SK-N-SH (cell line): ENCODE results near the gene PRDM10. TPM values are rescaled to one million over a fixed set of nuclear protein-coding genes. Genes with fewer than 3 reads are reported as not detected.

Source experiments
- CTCF ChIA-PET: fragments of 300-600, 350-600 bp; formaldehyde crosslinking; extraction: SDS; loops from one replicate; lab custom pipeline; 2021; lab: Yijun Ruan, JAX
- POLR2A ChIA-PET: fragments of 350-600 bp; sonication (Branson Sonifier 250); formaldehyde crosslinking; extraction: SDS; loops from one replicate; lab custom pipeline; 2020; ENCODE audit warnings: antibody characterized with exemption, inconsistent platforms; lab: Yijun Ruan, JAX
- DNase-seq: peaks from one replicate; pipeline ENCODE4 v3.0.0; 2012
- H2AFZ ChIP-seq: fragments of 200-600 bp; sonication (generic); 2 replicates; pipeline ENCODE4 v1.8.1; 2016; ENCODE audit warnings: antibody characterized with exemption, mild to moderate bottlenecking, low read depth
- H3F3A ChIP-seq: fragments of 200-600 bp; sonication (generic); replicated peaks from 2 replicates; pipeline ENCODE3; 2016; ENCODE audit warnings: antibody characterized with exemption, mild to moderate bottlenecking; ENCODE audit not compliant: insufficient read depth
- H3K27ac ChIP-seq, 2 experiments: fragments of 200-500 bp in 1 of 2; fragments of 200-600 bp in 1 of 2; sonication (Bioruptor generic) in 1 of 2; sonication (generic), shearing (Covaris generic) in 1 of 2; 2 replicates each; pipeline versions ENCODE4 v1.5.1 to v1.6.1; 2014 to 2016; ENCODE audit warnings: low read depth in 2 of 2, inconsistent platforms in 1 of 2, low read length in 1 of 2, mild to moderate bottlenecking in 1 of 2, mixed read lengths in 1 of 2
- H3K27me3 ChIP-seq: fragments of 200-600 bp; sonication (generic), shearing (Covaris generic); 2 replicates; pipeline ENCODE4 v1.6.1; 2016; ENCODE audit warnings: mixed run types; ENCODE audit not compliant: insufficient read depth
- H3K36me3 ChIP-seq, 2 experiments: fragments of 200-500 bp in 1 of 2; fragments of 200-600 bp in 1 of 2; sonication (Bioruptor generic) in 1 of 2; sonication (generic) in 1 of 2; replicated peaks in 1 of 2; 2 replicates each; pipeline versions ENCODE3 to v1.5.1; 2014 to 2016; ENCODE audit warnings: low read length in 1 of 2, mild to moderate bottlenecking in 1 of 2; ENCODE audit not compliant: insufficient read depth in 2 of 2, control insufficient read depth in 1 of 2
- H3K4me1 ChIP-seq, 2 experiments: fragments of 200-500 bp in 1 of 2; fragments of 200-600 bp in 1 of 2; sonication (Bioruptor generic) in 1 of 2; sonication (generic), shearing (Covaris generic) in 1 of 2; 2 replicates each; pipeline versions ENCODE4 v1.5.1 to v1.6.1; 2014 to 2016; ENCODE audit warnings: low read depth in 1 of 2, low read length in 1 of 2, mixed run types in 1 of 2; ENCODE audit not compliant: insufficient read depth in 2 of 2, control insufficient read depth in 1 of 2
- H3K4me2 ChIP-seq: fragments of 200-600 bp; sonication (generic), shearing (Covaris generic); 2 replicates; pipeline ENCODE4 v1.6.1; 2017; ENCODE audit warnings: mixed run types
- H3K4me3 ChIP-seq, 2 experiments: fragments of 200-500 bp in 1 of 2; fragments of 200-600 bp in 1 of 2; sonication (Bioruptor generic) in 1 of 2; sonication (generic), shearing (Covaris generic) in 1 of 2; 2 replicates each; pipeline versions ENCODE4 v1.5.1 to v1.8.1; 2014 to 2016; ENCODE audit warnings: low read depth in 2 of 2, inconsistent platforms in 1 of 2, low read length in 1 of 2, mild to moderate bottlenecking in 1 of 2, mixed read lengths in 1 of 2, moderate library complexity in 1 of 2
- H3K79me2 ChIP-seq: fragments of 200-600 bp; sonication (generic); 2 replicates; pipeline ENCODE4 v1.8.1; 2017; ENCODE audit warnings: mild to moderate bottlenecking; ENCODE audit not compliant: insufficient read depth
- H3K9ac ChIP-seq: fragments of 200-600 bp; sonication (generic); 2 replicates; pipeline ENCODE4 v1.6.1; 2017; ENCODE audit warnings: mixed run types
- H3K9me2 ChIP-seq: fragments of 200-600 bp; sonication (generic); 2 replicates; pipeline ENCODE4 v1.6.1; 2017; ENCODE audit warnings: mixed run types
- H3K9me3 ChIP-seq: fragments of 200-600 bp; sonication (generic); 2 replicates; pipeline ENCODE4 v1.6.1; 2017; ENCODE audit warnings: mixed run types, mild to moderate bottlenecking, moderate library complexity
- H4K20me1 ChIP-seq: fragments of 200-600 bp; sonication (generic); 2 replicates; pipeline ENCODE4 v1.6.1; 2017; ENCODE audit warnings: mild to moderate bottlenecking, mixed run types; ENCODE audit not compliant: insufficient read depth
- CTCF ChIP-seq: fragments of 200-600 bp; sonication (generic); IDR thresholded peaks from 2 replicates; pipeline ENCODE4 v1.6.1; 2017; ENCODE audit warnings: antibody characterized with exemption, mild to moderate bottlenecking, moderate library complexity
- FOXJ3 ChIP-seq: sonication (generic); formaldehyde crosslinking; IDR thresholded peaks from 2 replicates; pipeline ENCODE4 v1.5.1; 2020; ENCODE audit warnings: mild to moderate bottlenecking, missing genetic modification reagents
- GABPA ChIP-seq: IDR thresholded peaks from 2 replicates; pipeline ENCODE4 v1.4.0; 2012; ENCODE audit warnings: low read depth, mild to moderate bottlenecking
- POLR2AphosphoS5 ChIP-seq: IDR thresholded peaks from 2 replicates; pipeline ENCODE4 v1.6.1; 2012; ENCODE audit warnings: low read depth, low read length
- USF1 ChIP-seq: IDR thresholded peaks from 2 replicates; pipeline ENCODE4 v1.4.0; 2012; ENCODE audit warnings: low read depth, borderline replicate concordance
- YY1 ChIP-seq: IDR thresholded peaks from 2 replicates; pipeline ENCODE4 v1.4.0; 2012; ENCODE audit warnings: low read depth, mild to moderate bottlenecking
- ZBTB33 ChIP-seq: IDR thresholded peaks from 2 replicates; pipeline ENCODE4 v1.4.0; 2012; ENCODE audit warnings: low read depth, borderline replicate concordance
- WGBS: methylation state at CpG from one replicate; pipeline ENCODE4 v1.1.6; 2017; ENCODE audit warnings: low lambda C conversion rate; 5-methylcytosine and 5-hydroxymethylcytosine counted together
- polyA plus RNA-seq, 3 experiments: library from polyadenylated mRNA; depleted of rRNA; stranded (reverse); fragments of >200 nt; gene quantifications; 2 replicates each; pipeline ENCODE4 v1.2.3, GENCODE V29; 2012

The PRDM10 gene
- polyA plus RNA-seq, 1 of the 3 experiments (the other 2 are of a cell fraction) = 1.9 TPM

GRCh38 chr11:129856036-129856435 is 146.6 kb downstream of the PRDM10 start (continued):
- no peak for TF ChIP-seq USF1
- TF ChIP-seq, all 33 proteins: peak for 0

GRCh38 chr11:129855086-129855485 is 147.5 kb downstream of the PRDM10 start:
- DNase-seq = no peak
- Histone ChIP-seq H3K27ac (no peak overlapping the region), H3K36me3 (no peaks in the 10 kb centered on the region), H4K20me1 (no peaks in the 10 kb centered on the region), H3K27me3 (peaks cover 34% of the 10 kb centered on the region), H3K4me3 (no peak overlapping the region), H3K4me1 (peaks cover 0 to 14% of the 10 kb centered on the region in 2 experiments; a peak in 1 of 4 replicates), H3K79me2 (no peaks in the 10 kb centered on the region), H3K9ac (no peak overlapping the region), H3K4me2 (no peak overlapping the region), H3K9me2 (no peaks in the 10 kb centered on the region), H3K9me3 (no peaks in the 10 kb centered on the region), H3F3A (no peaks in the 10 kb centered on the region), H2AFZ (no peak overlapping the region)
- TF ChIP-seq POLR2AphosphoS5 = no peak
- TF ChIP-seq CTCF = no peak
- no peak for TF ChIP-seq YY1
- TF ChIP-seq ZBTB33 = no peak
- TF ChIP-seq GABPA = no peak
- CTCF ChIA-PET = no interaction called here
- POLR2A ChIA-PET = no interaction called here
- 82% methylated on average over 9 of the region's 11 CpGs for WGBS

- H3K9me3 ChIP-seq = no peaks in the 10 kb centered on the region
- H3K4me2 ChIP-seq = no peak overlapping the region
- POLR2A ChIA-PET = interaction anchor here (0.5 kb wide), 1 partner anchor 570 kb away, joined by 3 read pairs; no protein-coding TSS in a partner anchor
- 86% methylated on average over 7 of the region's 7 CpGs for WGBS
- no peaks in the 10 kb centered on the region for H3K79me2 ChIP-seq
- H3K27me3 ChIP-seq = peaks cover 42% of the 10 kb centered on the region
- CTCF ChIA-PET = interaction anchor here (1.1 to 1.6 kb wide), 2 partner anchors 27 to 31 kb away, joined by 3 to 4 read pairs; no protein-coding TSS in a partner anchor
- H3K36me3 ChIP-seq = no peaks in the 10 kb centered on the region
- no peak overlapping the region for H2AFZ ChIP-seq
- H3K27ac ChIP-seq = no peak overlapping the region
- no peak for DNase-seq
- H3K4me1 ChIP-seq = peaks cover 0 to 14% of the 10 kb centered on the region in 2 experiments; a peak in 1 of 4 replicates
- no peak overlapping the region for H3K9ac ChIP-seq
- no peaks in the 10 kb centered on the region for H3F3A ChIP-seq
- H3K9me2 ChIP-seq = no peaks in the 10 kb centered on the region
- no peak for TF ChIP-seq FOXJ3 (CRISPR knock-in tag)
- TF ChIP-seq, all 33 proteins: peak for 0
- H3K4me3 ChIP-seq = no peak overlapping the region
- no peaks in the 10 kb centered on the region for H4K20me1 ChIP-seq
Measured at GRCh38 chr11:129854232-129854805, 148.3 kb downstream of the PRDM10 start.
